Keratinocyte (primary cell): Measurements from ENCODE around the gene CAPN5. TPM values are rescaled to one million over a fixed set of nuclear protein-coding genes. Genes with fewer than 3 reads are reported as not detected.

Source experiments
- DNase-seq: peaks from one replicate; pipeline ENCODE4 v3.0.0-alpha.2; 2011; ENCODE audit warnings: low read depth, missing footprints, low spot score
- FAIRE-seq: peaks from 2 replicates; lab custom pipeline; 2011; peaks lifted over from hg19 to GRCh38; lab: Jason Lieb, UNC
- H2AFZ ChIP-seq: 2 replicates; pipeline ENCODE4 v1.6.0; 2012; ENCODE audit warnings: low read length, control low read depth, inconsistent platforms; ENCODE audit not compliant: control insufficient read depth
- H3K27ac ChIP-seq: 2 replicates; pipeline ENCODE4 v1.5.1; 2011; ENCODE audit warnings: low read length; ENCODE audit not compliant: control insufficient read depth, insufficient read depth
- H3K27me3 ChIP-seq: 3 replicates; pipeline ENCODE4 v1.6.0; 2011; ENCODE audit warnings: low read length; ENCODE audit not compliant: control insufficient read depth, insufficient read depth; ENCODE audit errors: extremely low read depth
- H3K36me3 ChIP-seq, 2 experiments: 2 replicates in 1 of 2; 3 replicates in 1 of 2; pipeline ENCODE4 v1.5.1; 2011; ENCODE audit warnings: low read length in 2 of 2, mild to moderate bottlenecking in 1 of 2; ENCODE audit not compliant: control insufficient read depth in 2 of 2, insufficient read depth in 2 of 2; ENCODE audit errors: extremely low read depth in 1 of 2
- H3K4me1 ChIP-seq: 3 replicates; pipeline ENCODE4 v1.5.1; 2011; ENCODE audit warnings: low read length; ENCODE audit not compliant: control insufficient read depth, insufficient read depth; ENCODE audit errors: extremely low read depth
- H3K4me2 ChIP-seq: 3 replicates; pipeline ENCODE4 v1.6.0; 2011; ENCODE audit warnings: low read depth, low read length; ENCODE audit not compliant: control insufficient read depth, insufficient read depth; ENCODE audit errors: extremely low read depth
- H3K4me3 ChIP-seq, 3 experiments: fragments of 200-600 bp in 1 of 3; sonication (generic) in 1 of 3; 2 replicates in 2 of 3; 3 replicates in 1 of 3; pipeline ENCODE4 v1.5.1; 2011 to 2016; ENCODE audit warnings: low read length in 3 of 3, mild to moderate bottlenecking in 3 of 3, control low read depth in 2 of 3, inconsistent platforms in 1 of 3, low read depth in 1 of 3, mixed read lengths in 1 of 3, mixed run types in 1 of 3, moderate library complexity in 1 of 3; ENCODE audit not compliant: control insufficient read depth in 2 of 3, insufficient read depth in 2 of 3; ENCODE audit errors: extremely low read depth in 1 of 3
- H3K79me2 ChIP-seq: 2 replicates; pipeline ENCODE4 v1.6.0; 2012; ENCODE audit warnings: low read length; ENCODE audit not compliant: control insufficient read depth, insufficient read depth
- H3K9ac ChIP-seq: 3 replicates; pipeline ENCODE4 v1.6.0; 2011; ENCODE audit warnings: low read length; ENCODE audit not compliant: control insufficient read depth, insufficient read depth; ENCODE audit errors: extremely low read depth
- H3K9me1 ChIP-seq: 3 replicates; pipeline ENCODE4 v1.6.0; 2011; ENCODE audit warnings: low read length; ENCODE audit not compliant: control insufficient read depth, insufficient read depth; ENCODE audit errors: extremely low read depth
- H3K9me3 ChIP-seq: 2 replicates; pipeline ENCODE4 v1.5.1; 2012; ENCODE audit warnings: low read depth, low read length; ENCODE audit not compliant: control insufficient read depth
- H4K20me1 ChIP-seq: 3 replicates; pipeline ENCODE4 v1.6.0; 2011; ENCODE audit warnings: low read length; ENCODE audit not compliant: control insufficient read depth, insufficient read depth; ENCODE audit errors: extremely low read depth
- EZH2 ChIP-seq: IDR thresholded peaks from one replicate; pipeline ENCODE4 v1.6.1; 2012; ENCODE audit warnings: inconsistent platforms, mild to moderate bottlenecking, low read length, moderate library complexity
- dilution Hi-C: fragments of 300-500 bp; cut with MboI; formaldehyde crosslinking; loops from one replicate; pipeline ENCODE4 v1.7.0; 2020; ENCODE audit warnings: low sequenced_read_pairs; ENCODE audit not compliant: extremely low pct_ligation_motif_present
- polyA plus RNA-seq, 5 experiments: library from polyadenylated mRNA; depleted of rRNA in 3 of 5; stranded (reverse) in 3 of 5; stranded (forward) in 1 of 5; unstranded in 1 of 5; fragments of >200 nt; gene quantifications; 1 replicate in 1 of 5; 2 replicates in 3 of 5; 3 replicates in 1 of 5; pipeline versions ENCODE4 v1.2.1 to v1.2.3, GENCODE V29; 2011 to 2012; ENCODE audit warnings: missing spikeins in 2 of 5, low read depth in 1 of 5, low replicate concordance in 1 of 5
- TF ChIP-seq, protein P1 (sequence below), 3 experiments: IDR thresholded peaks in 1 of 3; conservative IDR thresholded peaks in 1 of 3; optimal IDR thresholded peaks in 1 of 3; 2 replicates in 2 of 3; 3 replicates in 1 of 3; pipeline versions ENCODE3 to v1.5.1; 2011; ENCODE audit warnings: low read length in 3 of 3, mild to moderate bottlenecking in 3 of 3, moderate library complexity in 2 of 3, control low read depth in 1 of 3, inconsistent platforms in 1 of 3; ENCODE audit not compliant: insufficient read depth in 2 of 3; ENCODE audit errors: extremely low read depth in 1 of 3

Gene CAPN5
- polyA plus RNA-seq, 1 donor (not counting 4 experiments of a cell fraction or from before 2014, with no cell fraction given) = 1.2 TPM

DNA sequence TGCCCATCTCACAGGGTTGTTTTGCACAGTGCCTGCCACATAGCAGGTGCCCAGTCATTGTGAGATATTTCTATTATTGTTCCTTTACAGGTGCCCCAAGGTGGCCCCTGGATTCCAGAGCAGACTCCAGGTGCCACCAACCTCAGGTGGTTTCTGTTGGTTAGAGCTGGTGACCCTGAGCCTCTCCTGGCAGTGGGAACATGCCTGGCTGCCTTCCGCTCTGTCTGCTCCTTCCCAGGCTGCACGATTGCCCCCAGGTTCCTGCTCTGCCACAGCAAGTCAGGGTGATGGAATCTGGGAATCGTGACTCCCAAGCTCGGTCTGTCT is 23.2 kb downstream of the CAPN5 start:
- no peak overlapping the region for H3K4me2 ChIP-seq
- TF ChIP-seq, protein P1, sequence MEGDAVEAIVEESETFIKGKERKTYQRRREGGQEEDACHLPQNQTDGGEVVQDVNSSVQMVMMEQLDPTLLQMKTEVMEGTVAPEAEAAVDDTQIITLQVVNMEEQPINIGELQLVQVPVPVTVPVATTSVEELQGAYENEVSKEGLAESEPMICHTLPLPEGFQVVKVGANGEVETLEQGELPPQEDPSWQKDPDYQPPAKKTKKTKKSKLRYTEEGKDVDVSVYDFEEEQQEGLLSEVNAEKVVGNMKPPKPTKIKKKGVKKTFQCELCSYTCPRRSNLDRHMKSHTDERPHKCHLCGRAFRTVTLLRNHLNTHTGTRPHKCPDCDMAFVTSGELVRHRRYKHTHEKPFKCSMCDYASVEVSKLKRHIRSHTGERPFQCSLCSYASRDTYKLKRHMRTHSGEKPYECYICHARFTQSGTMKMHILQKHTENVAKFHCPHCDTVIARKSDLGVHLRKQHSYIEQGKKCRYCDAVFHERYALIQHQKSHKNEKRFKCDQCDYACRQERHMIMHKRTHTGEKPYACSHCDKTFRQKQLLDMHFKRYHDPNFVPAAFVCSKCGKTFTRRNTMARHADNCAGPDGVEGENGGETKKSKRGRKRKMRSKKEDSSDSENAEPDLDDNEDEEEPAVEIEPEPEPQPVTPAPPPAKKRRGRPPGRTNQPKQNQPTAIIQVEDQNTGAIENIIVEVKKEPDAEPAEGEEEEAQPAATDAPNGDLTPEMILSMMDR (optimal IDR thresholded peaks at IDR 0.05 in 1 of 3, IDR thresholded peaks at IDR 0.05 in 1 of 3, conservative IDR thresholded peaks at IDR 0.05 in 1 of 3; ENCODE audit: extremely low read depth in 1 of 3, insufficient read depth in 2 of 3, low read length in 3 of 3) = no peak
- TF ChIP-seq EZH2 = no peak
- no peaks in the 10 kb centered on the region for H3K9me1 ChIP-seq
- FAIRE-seq = no peak
- H3K4me1 ChIP-seq = peaks cover 3% of the 10 kb centered on the region
- H4K20me1 ChIP-seq = no peaks in the 10 kb centered on the region
- H3K27me3 ChIP-seq = no peaks in the 10 kb centered on the region
- H3K9ac ChIP-seq = no peak overlapping the region
- no peak overlapping the region for H3K27ac ChIP-seq
- H3K9me3 ChIP-seq = no peaks in the 10 kb centered on the region
- no peaks in the 10 kb centered on the region for H3K36me3 ChIP-seq
- no peaks in the 10 kb centered on the region for H3K79me2 ChIP-seq
- no peak overlapping the region for H3K4me3 ChIP-seq
- dilution Hi-C loops = no loop called here
- H2AFZ ChIP-seq = no peak overlapping the region
- no peak for DNase-seq

DNA sequence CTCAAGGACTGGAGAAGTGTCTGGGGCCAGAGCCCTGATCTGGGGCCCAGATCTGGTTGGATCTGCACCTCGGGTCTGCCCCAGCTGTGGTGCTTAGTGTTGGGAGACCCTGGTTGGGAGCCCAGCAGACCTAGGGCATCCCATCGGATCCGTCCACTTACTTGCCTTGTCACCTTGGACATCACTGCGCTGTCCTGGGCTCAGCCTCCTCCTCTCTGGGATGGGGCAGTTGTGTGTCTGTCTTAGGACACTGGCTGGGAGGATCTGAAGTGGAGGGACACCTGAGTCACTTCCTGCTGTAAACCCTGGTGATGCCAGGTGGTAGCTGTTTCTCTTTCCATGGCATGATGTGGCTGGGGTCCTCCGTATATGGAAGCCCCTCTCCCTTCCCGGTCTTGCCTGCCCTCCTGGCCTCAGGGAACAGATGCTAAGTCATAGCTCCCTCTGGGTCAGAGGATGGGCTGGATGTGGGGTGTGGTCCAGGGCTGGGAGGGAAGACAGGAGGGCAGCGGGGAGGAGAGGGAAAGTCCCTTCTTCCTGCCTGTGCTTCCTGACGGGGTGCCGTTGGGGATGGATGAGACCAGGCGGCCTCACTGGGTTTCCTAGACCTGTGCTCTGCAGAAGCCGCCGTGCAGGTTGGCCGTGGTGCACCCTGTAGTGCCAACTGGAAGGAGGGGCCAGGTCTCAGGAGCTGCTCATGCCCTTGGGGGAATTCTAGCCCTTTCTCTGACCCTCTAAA is 23.8 kb downstream of the CAPN5 start:
- H3K4me3 ChIP-seq = no peak overlapping the region
- H4K20me1 ChIP-seq = no peaks in the 10 kb centered on the region
- H3K9me1 ChIP-seq = no peaks in the 10 kb centered on the region
- dilution Hi-C loops = no loop called here
- no peak overlapping the region for H3K27ac ChIP-seq
- no peaks in the 10 kb centered on the region for H3K27me3 ChIP-seq
- peaks cover 3% of the 10 kb centered on the region for H3K4me1 ChIP-seq
- no peaks in the 10 kb centered on the region for H3K36me3 ChIP-seq
- DNase-seq = no peak
- H3K79me2 ChIP-seq = no peaks in the 10 kb centered on the region
- no peak overlapping the region for H2AFZ ChIP-seq
- no peak for TF ChIP-seq EZH2
- TF ChIP-seq, protein P1 (optimal IDR thresholded peaks at IDR 0.05 in 1 of 3, IDR thresholded peaks at IDR 0.05 in 1 of 3, conservative IDR thresholded peaks at IDR 0.05 in 1 of 3; ENCODE audit: extremely low read depth in 1 of 3, insufficient read depth in 2 of 3, low read length in 3 of 3) = no peak
- no peak overlapping the region for H3K9ac ChIP-seq
- H3K9me3 ChIP-seq = no peaks in the 10 kb centered on the region
- FAIRE-seq = no peak
- H3K4me2 ChIP-seq = no peak overlapping the region
